Liver (tissue), 3 donors: ENCODE data around the gene HOXD8.

ENCODE experiments used
- CTCF ChIP-seq: fragments of 150-350 bp; IDR thresholded peaks from 2 replicates; pipeline ENCODE4 v1.5.1; 2017; ENCODE audit warnings: improper control_type of control experiment, low read depth, low read length; ENCODE audit not compliant: missing input control
- MAX ChIP-seq: IDR thresholded peaks from 2 replicates; pipeline ENCODE4 v1.6.1; 2016; ENCODE audit warnings: antibody characterized with exemption
- NR2F2 ChIP-seq: IDR thresholded peaks from 2 replicates; pipeline ENCODE4 v1.6.1; 2016; ENCODE audit warnings: antibody characterized with exemption
- YY1 ChIP-seq: IDR thresholded peaks from 2 replicates; pipeline ENCODE4 v1.6.1; 2016; ENCODE audit warnings: antibody characterized with exemption, mild to moderate bottlenecking
- TF ChIP-seq, protein P1 (sequence below): IDR thresholded peaks from 2 replicates; pipeline ENCODE4 v1.6.1; 2016; ENCODE audit warnings: antibody characterized with exemption
- TF ChIP-seq, protein P2 (sequence below): IDR thresholded peaks from 2 replicates; pipeline ENCODE4 v1.6.1; 2016; ENCODE audit warnings: antibody characterized with exemption, mild to moderate bottlenecking
- donor health status: healthy.
- donor health status: healthy.

GRCh38 chr2:176124947-176125771, 4.3 kb upstream of the HOXD8 start:
- TF ChIP-seq CTCF: no peak
- TF ChIP-seq, protein P1, sequence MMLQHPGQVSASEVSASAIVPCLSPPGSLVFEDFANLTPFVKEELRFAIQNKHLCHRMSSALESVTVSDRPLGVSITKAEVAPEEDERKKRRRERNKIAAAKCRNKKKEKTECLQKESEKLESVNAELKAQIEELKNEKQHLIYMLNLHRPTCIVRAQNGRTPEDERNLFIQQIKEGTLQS: no peak
- TF ChIP-seq, protein P2, sequence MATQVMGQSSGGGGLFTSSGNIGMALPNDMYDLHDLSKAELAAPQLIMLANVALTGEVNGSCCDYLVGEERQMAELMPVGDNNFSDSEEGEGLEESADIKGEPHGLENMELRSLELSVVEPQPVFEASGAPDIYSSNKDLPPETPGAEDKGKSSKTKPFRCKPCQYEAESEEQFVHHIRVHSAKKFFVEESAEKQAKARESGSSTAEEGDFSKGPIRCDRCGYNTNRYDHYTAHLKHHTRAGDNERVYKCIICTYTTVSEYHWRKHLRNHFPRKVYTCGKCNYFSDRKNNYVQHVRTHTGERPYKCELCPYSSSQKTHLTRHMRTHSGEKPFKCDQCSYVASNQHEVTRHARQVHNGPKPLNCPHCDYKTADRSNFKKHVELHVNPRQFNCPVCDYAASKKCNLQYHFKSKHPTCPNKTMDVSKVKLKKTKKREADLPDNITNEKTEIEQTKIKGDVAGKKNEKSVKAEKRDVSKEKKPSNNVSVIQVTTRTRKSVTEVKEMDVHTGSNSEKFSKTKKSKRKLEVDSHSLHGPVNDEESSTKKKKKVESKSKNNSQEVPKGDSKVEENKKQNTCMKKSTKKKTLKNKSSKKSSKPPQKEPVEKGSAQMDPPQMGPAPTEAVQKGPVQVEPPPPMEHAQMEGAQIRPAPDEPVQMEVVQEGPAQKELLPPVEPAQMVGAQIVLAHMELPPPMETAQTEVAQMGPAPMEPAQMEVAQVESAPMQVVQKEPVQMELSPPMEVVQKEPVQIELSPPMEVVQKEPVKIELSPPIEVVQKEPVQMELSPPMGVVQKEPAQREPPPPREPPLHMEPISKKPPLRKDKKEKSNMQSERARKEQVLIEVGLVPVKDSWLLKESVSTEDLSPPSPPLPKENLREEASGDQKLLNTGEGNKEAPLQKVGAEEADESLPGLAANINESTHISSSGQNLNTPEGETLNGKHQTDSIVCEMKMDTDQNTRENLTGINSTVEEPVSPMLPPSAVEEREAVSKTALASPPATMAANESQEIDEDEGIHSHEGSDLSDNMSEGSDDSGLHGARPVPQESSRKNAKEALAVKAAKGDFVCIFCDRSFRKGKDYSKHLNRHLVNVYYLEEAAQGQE: no peak
- TF ChIP-seq MAX: no peak
- TF ChIP-seq YY1: no peak
- no peak for TF ChIP-seq NR2F2
